Mucosa of rectum (tissue), 2 donors: ENCODE measurements around the gene DPEP2NB.
"Not testable (repeated sequence)": the region's sequence is repeated elsewhere in the genome, so short reads cannot be mapped to it uniquely, and the experiment has no call there.

Experiments used
- H3K27ac ChIP-seq, 2 donors: one replicate each; pipeline ENCODE4 v1.7.0; 2013; ENCODE audit warnings: inconsistent platforms in 2 of 2, low read depth in 2 of 2, low read length in 2 of 2
- H3K27me3 ChIP-seq, 2 donors: one replicate each; pipeline ENCODE4 v1.7.0; 2013; ENCODE audit warnings: low read length in 2 of 2; ENCODE audit not compliant: control insufficient read depth in 2 of 2, insufficient read depth in 2 of 2
- H3K36me3 ChIP-seq, 2 donors: one replicate each; pipeline ENCODE4 v1.7.0; 2013; ENCODE audit warnings: low read length in 2 of 2; ENCODE audit not compliant: control insufficient read depth in 2 of 2, insufficient read depth in 2 of 2
- H3K4me1 ChIP-seq, 2 donors: one replicate each; pipeline ENCODE4 v1.7.0; 2013; ENCODE audit warnings: low read length in 2 of 2, mild to moderate bottlenecking in 1 of 2; ENCODE audit not compliant: control insufficient read depth in 2 of 2, insufficient read depth in 2 of 2
- H3K4me3 ChIP-seq, 2 donors: one replicate each; pipeline ENCODE4 v1.7.0; 2013; ENCODE audit warnings: low read length in 2 of 2
- H3K9ac ChIP-seq, 2 donors: one replicate each; pipeline ENCODE4 v1.7.0; 2013; ENCODE audit warnings: low read length in 2 of 2, low read depth in 1 of 2, mild to moderate bottlenecking in 1 of 2
- H3K9me3 ChIP-seq, 2 donors: one replicate each; pipeline ENCODE4 v1.7.0; 2013; ENCODE audit warnings: low read length in 2 of 2; ENCODE audit not compliant: control insufficient read depth in 2 of 2
- donor health status: healthy.
- donor health status: Normal muscosa, but diverticular disease.

DPEP2NB gene

GRCh38 chr16:67998779-67999688 is 16.7 kb downstream of the DPEP2NB start, which contains the start of gene DPEP2:
Gene DPEP2 (minus strand): TSS chr16:67999484. CDS start chr16:67993212, 6,272 bp downstream.
- not testable (repeated sequence) for H3K9me3 ChIP-seq, H3K27me3 ChIP-seq, H3K36me3 ChIP-seq, H3K4me1 ChIP-seq
- H3K27ac ChIP-seq = peak within 1 kb of the TSS; percentile 68 to 84
- peak within 1 kb of the TSS in 1 of 2 donors; percentile 57 for H3K4me3 ChIP-seq
- H3K9ac ChIP-seq = peak within 1 kb of the TSS; percentile 14 to 52

- H3K9me3 ChIP-seq, H3K36me3 ChIP-seq, H3K27me3 ChIP-seq, H3K9ac ChIP-seq, H3K27ac ChIP-seq, H3K4me1 ChIP-seq: not testable (repeated sequence)
- peak overlapping the region in 1 of 2 donors; percentile 57 for H3K4me3 ChIP-seq
These were observed 17.4 kb downstream of the DPEP2NB start for GRCh38 chr16:67998231-67998778.

GRCh38 chr16:67996666-67997065 is 19.0 kb downstream of the DPEP2NB start:
- no peaks in the 10 kb centered on the region for H3K9me3 ChIP-seq
- H3K4me1 ChIP-seq = peaks cover 10 to 15% of the 10 kb centered on the region in 2 donors
- H3K36me3 ChIP-seq = no peaks in the 10 kb centered on the region
- no peak overlapping the region for H3K27ac ChIP-seq
- H3K4me3 ChIP-seq = no peak overlapping the region
- no peaks in the 10 kb centered on the region for H3K27me3 ChIP-seq
- no peak overlapping the region for H3K9ac ChIP-seq

GRCh38 chr16:67995423-67995822 is 20.3 kb downstream of the DPEP2NB start:
- no peak overlapping the region for H3K9ac ChIP-seq
- H3K27ac ChIP-seq = no peak overlapping the region
- H3K9me3 ChIP-seq = no peaks in the 10 kb centered on the region
- no peaks in the 10 kb centered on the region for H3K36me3 ChIP-seq
- peaks cover 10 to 15% of the 10 kb centered on the region in 2 donors for H3K4me1 ChIP-seq
- no peaks in the 10 kb centered on the region for H3K27me3 ChIP-seq
- H3K4me3 ChIP-seq = no peak overlapping the region

- Histone ChIP-seq H3K9ac (peak overlapping the region in 1 of 2 donors; percentile 71), H3K27ac (peak overlapping the region; percentile 41 to 52)
- not testable (repeated sequence) for H3K27me3 ChIP-seq, H3K4me3 ChIP-seq, H3K9me3 ChIP-seq, H3K4me1 ChIP-seq, H3K36me3 ChIP-seq
These were observed 21.7 kb downstream of the DPEP2NB start for GRCh38 chr16:67994040-67994408.

GRCh38 chr16:67993207-67994039 is 22.3 kb downstream of the DPEP2NB start:
- H3K27ac ChIP-seq = peak overlapping the region; percentile 41 to 52
- no peaks in the 10 kb centered on the region for H3K27me3 ChIP-seq
- H3K9me3 ChIP-seq = no peaks in the 10 kb centered on the region
- H3K9ac ChIP-seq = peak overlapping the region; percentile 38 to 71
- no peaks in the 10 kb centered on the region for H3K36me3 ChIP-seq
- H3K4me1 ChIP-seq = peaks cover 10% of the 10 kb centered on the region in 2 donors
- peak overlapping the region; percentile 33 to 68 for H3K4me3 ChIP-seq

- Histone ChIP-seq H3K4me1 (peaks cover 10% of the 10 kb centered on the region in 2 donors), H3K27me3 (no peaks in the 10 kb centered on the region), H3K4me3 (no peak overlapping the region), H3K9ac (peak overlapping the region in 1 of 2 donors; percentile 71), H3K9me3 (no peaks in the 10 kb centered on the region), H3K27ac (peak overlapping the region in 1 of 2 donors; percentile 52), H3K36me3 (no peaks in the 10 kb centered on the region)
These were observed 23.0 kb downstream of the DPEP2NB start for GRCh38 chr16:67992661-67993206.

- Histone ChIP-seq H3K4me1 (peaks cover 12 to 14% of the 10 kb centered on the region in 2 donors), H3K9me3 (no peaks in the 10 kb centered on the region), H3K27me3 (no peaks in the 10 kb centered on the region), H3K4me3 (no peak overlapping the region), H3K36me3 (no peaks in the 10 kb centered on the region), H3K27ac (no peak overlapping the region), H3K9ac (no peak overlapping the region)
These were observed 25.7 kb downstream of the DPEP2NB start for GRCh38 chr16:67990018-67990386.

- H3K9ac ChIP-seq = no peak overlapping the region
- H3K27ac ChIP-seq = no peak overlapping the region
- H3K4me3 ChIP-seq = no peak overlapping the region
- no peaks in the 10 kb centered on the region for H3K27me3 ChIP-seq
- H3K9me3 ChIP-seq = no peaks in the 10 kb centered on the region
- H3K4me1 ChIP-seq = peaks cover 12 to 18% of the 10 kb centered on the region in 2 donors
- no peaks in the 10 kb centered on the region for H3K36me3 ChIP-seq
These were observed 26.2 kb downstream of the DPEP2NB start for GRCh38 chr16:67989322-67990017.
